GM23338 (cell line): ENCODE measurements around the gene PARP14. TPM values are rescaled to one million over a fixed set of nuclear protein-coding genes. Genes with fewer than 3 reads are reported as not detected.

Source experiments
- ATAC-seq: fragments of 200-7000 bp; cut with Tn5 transposase; 3 replicates; pipeline ENCODE4 v1.9.1; 2020
- DNase-seq: peaks from one replicate; pipeline ENCODE4 v3.0.0-alpha.2; 2015; ENCODE audit warnings: low spot score
- H2AFZ ChIP-seq: fragments of 200-600 bp; sonication (generic); 2 replicates; pipeline ENCODE4 v1.8.0; 2016; ENCODE audit warnings: antibody characterized with exemption, mild to moderate bottlenecking, moderate library complexity
- H3F3A ChIP-seq: fragments of 200-600 bp; sonication (generic); replicated peaks from 2 replicates; pipeline ENCODE4 v1.8.0; 2017; ENCODE audit warnings: antibody characterized with exemption, mixed run types, low read depth
- H3K27ac ChIP-seq: fragments of 200-600 bp; sonication (generic); 2 replicates; pipeline ENCODE4 v1.6.1; 2016; ENCODE audit warnings: low read depth
- H3K27me3 ChIP-seq: fragments of 200-600 bp; sonication (generic); 2 replicates; pipeline ENCODE4 v1.8.0; 2016; ENCODE audit warnings: mild to moderate bottlenecking, mixed run types, moderate library complexity; ENCODE audit not compliant: insufficient read depth
- H3K36me3 ChIP-seq: fragments of 200-600 bp; sonication (generic); 2 replicates; pipeline ENCODE4 v1.8.0; 2016; ENCODE audit warnings: mild to moderate bottlenecking; ENCODE audit not compliant: insufficient read depth
- H3K4me1 ChIP-seq: fragments of 200-600 bp; sonication (generic); 2 replicates; pipeline ENCODE4 v1.8.0; 2016; ENCODE audit warnings: mild to moderate bottlenecking, moderate library complexity; ENCODE audit not compliant: insufficient read depth
- H3K4me2 ChIP-seq: fragments of 200-600 bp; sonication (generic); 2 replicates; pipeline ENCODE4 v1.7.1; 2017; ENCODE audit warnings: mixed run types
- H3K4me3 ChIP-seq: fragments of 200-600 bp; sonication (generic); 2 replicates; pipeline ENCODE4 v1.6.1; 2016; ENCODE audit warnings: mixed run types
- H3K79me2 ChIP-seq: fragments of 200-600 bp; sonication (generic); replicated peaks from 2 replicates; pipeline ENCODE4 v1.8.0; 2017; ENCODE audit warnings: mild to moderate bottlenecking; ENCODE audit not compliant: insufficient read depth
- H3K9me2 ChIP-seq: fragments of 200-600 bp; sonication (generic); 2 replicates; pipeline ENCODE4 v1.8.0; 2017; ENCODE audit not compliant: insufficient read depth
- H4K20me1 ChIP-seq: fragments of 200-600 bp; sonication (generic); replicated peaks from 2 replicates; pipeline ENCODE4 v1.8.0; 2017; ENCODE audit warnings: mild to moderate bottlenecking; ENCODE audit not compliant: insufficient read depth
- H3K27ac Mint-ChIP-seq: 2 replicates; pipeline ENCODE4 v1.8.0; 2020; ENCODE audit warnings: inconsistent platforms, mild to moderate bottlenecking, moderate library complexity, mixed read lengths
- H3K27me3 Mint-ChIP-seq: 3 replicates; pipeline ENCODE4 v1.8.0; 2022; ENCODE audit warnings: low read depth, mild to moderate bottlenecking, moderate library complexity, mixed read lengths, inconsistent platforms; ENCODE audit not compliant: insufficient read depth, poor library complexity
- H3K36me3 Mint-ChIP-seq: 3 replicates; pipeline ENCODE4 v1.8.0; 2021; ENCODE audit warnings: low read depth, mild to moderate bottlenecking, inconsistent platforms, moderate library complexity, mixed read lengths
- H3K4me1 Mint-ChIP-seq: 3 replicates; pipeline ENCODE4 v1.8.0; 2020; ENCODE audit warnings: mild to moderate bottlenecking, inconsistent platforms, mixed read lengths
- H3K4me3 Mint-ChIP-seq: 3 replicates; pipeline ENCODE4 v1.8.0; 2021; ENCODE audit warnings: moderate library complexity, mild to moderate bottlenecking, inconsistent platforms, mixed read lengths
- H3K9me3 Mint-ChIP-seq: 3 replicates; pipeline ENCODE4 v1.8.0; 2020; ENCODE audit warnings: moderate library complexity, mild to moderate bottlenecking, inconsistent platforms, mixed read lengths
- CREB1 ChIP-seq: fragments of 250-450 bp; sonication (Bioruptor Pico); IDR thresholded peaks from 2 replicates; pipeline ENCODE4 v1.5.0; 2020; ENCODE audit warnings: low read depth, mild to moderate bottlenecking, moderate library complexity
- EZH2 ChIP-seq: fragments of 200-600 bp; sonication (generic); IDR thresholded peaks from one replicate; pipeline ENCODE4 v1.8.0; 2017; ENCODE audit warnings: antibody characterized with exemption, mild to moderate bottlenecking, low read depth; ENCODE audit not compliant: unreplicated experiment
- EZH2phosphoT487 ChIP-seq: fragments of 200-600 bp; sonication (generic); IDR thresholded peaks from one replicate; pipeline ENCODE4 v1.8.1; 2018; ENCODE audit warnings: antibody characterized with exemption; ENCODE audit not compliant: unreplicated experiment
- JUNB ChIP-seq: IDR thresholded peaks from one replicate; pipeline ENCODE4 v1.6.1; 2016; ENCODE audit warnings: antibody characterized with exemption; ENCODE audit not compliant: unreplicated experiment
- NANOG ChIP-seq: IDR thresholded peaks from 2 replicates; pipeline ENCODE4 v1.6.1; 2016; ENCODE audit warnings: antibody characterized with exemption, borderline replicate concordance
- POLR2AphosphoS5 ChIP-seq: IDR thresholded peaks from 2 replicates; pipeline ENCODE4 v1.6.1; 2016; ENCODE audit warnings: antibody characterized with exemption, low read depth
- STAT1 ChIP-seq: IDR thresholded peaks from one replicate; pipeline ENCODE4 v1.6.1; 2016; ENCODE audit warnings: antibody characterized with exemption; ENCODE audit not compliant: unreplicated experiment
- ZNF331 ChIP-seq: fragments of 250-450 bp; sonication (Bioruptor Pico); IDR thresholded peaks from 2 replicates; pipeline ENCODE4 v1.5.0; 2020; ENCODE audit warnings: low read depth, mild to moderate bottlenecking, moderate library complexity
- polyA plus RNA-seq: library from polyadenylated mRNA; unstranded; fragments of >200 nt; fragmentation: Nextera tagmentation; extraction: Ambion mirVana; gene quantifications from 2 replicates; pipeline ENCODE4 v1.2.1, GENCODE V29; 2016
- total RNA-seq: library from RNA; depleted of rRNA; stranded (reverse); fragments of >200 nt; shearing (Covaris generic); gene quantifications from 2 replicates; pipeline ENCODE4 v1.2.3, GENCODE V29; 2014
- TF ChIP-seq, protein P1 (sequence below): IDR thresholded peaks from 2 replicates; pipeline ENCODE4 v1.6.1; 2016; ENCODE audit warnings: antibody characterized with exemption
- TF ChIP-seq, protein P2 (sequence below): fragments of 250-450 bp; sonication (Bioruptor Pico); IDR thresholded peaks from 2 replicates; pipeline ENCODE4 v1.5.0; 2020; ENCODE audit warnings: mild to moderate bottlenecking, moderate library complexity
- TF ChIP-seq, protein P3 (sequence below): IDR thresholded peaks from one replicate; pipeline ENCODE4 v1.6.1; 2018; ENCODE audit warnings: antibody characterized with exemption; ENCODE audit not compliant: unreplicated experiment

PARP14 gene
- total and polyA plus RNA-seq, 2 experiments from 2014 or later = 7.8 to 26.0 TPM

GRCh38 chr3:122662505-122662904 lies 18.1 kb upstream of the PARP14 start:
- Histone ChIP-seq H3K4me2 (no peak overlapping the region), H3K4me3 (no peak overlapping the region), H3K4me1 (peaks cover 11% of the 10 kb centered on the region; the same call in 1 of the 2 replicates), H2AFZ (no peak overlapping the region), H3F3A (no peaks in the 10 kb centered on the region), H4K20me1 (no peaks in the 10 kb centered on the region), H3K27ac (no peak overlapping the region), H3K36me3 (no peaks in the 10 kb centered on the region), H3K9me2 (no peaks in the 10 kb centered on the region), H3K79me2 (no peaks in the 10 kb centered on the region), H3K27me3 (no peaks in the 10 kb centered on the region)
- Mint-ChIP-seq H3K36me3 (no peaks in the 10 kb centered on the region), H3K4me1 (peaks cover 5% of the 10 kb centered on the region; the same call in 1 of the 3 replicates), H3K4me3 (no peak overlapping the region), H3K27ac (no peak overlapping the region), H3K9me3 (0 out of 3 replicates have a peak, but pooled peaks cover under 1% of the 10 kb centered on the region), H3K27me3 (peaks cover 6% of the 10 kb centered on the region)
- TF ChIP-seq, protein P1, sequence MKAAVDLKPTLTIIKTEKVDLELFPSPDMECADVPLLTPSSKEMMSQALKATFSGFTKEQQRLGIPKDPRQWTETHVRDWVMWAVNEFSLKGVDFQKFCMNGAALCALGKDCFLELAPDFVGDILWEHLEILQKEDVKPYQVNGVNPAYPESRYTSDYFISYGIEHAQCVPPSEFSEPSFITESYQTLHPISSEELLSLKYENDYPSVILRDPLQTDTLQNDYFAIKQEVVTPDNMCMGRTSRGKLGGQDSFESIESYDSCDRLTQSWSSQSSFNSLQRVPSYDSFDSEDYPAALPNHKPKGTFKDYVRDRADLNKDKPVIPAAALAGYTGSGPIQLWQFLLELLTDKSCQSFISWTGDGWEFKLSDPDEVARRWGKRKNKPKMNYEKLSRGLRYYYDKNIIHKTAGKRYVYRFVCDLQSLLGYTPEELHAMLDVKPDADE = no peak
- TF ChIP-seq ZNF331 (CRISPR knock-in tag) = no peak
- no peak for TF ChIP-seq NANOG
- no peak for TF ChIP-seq POLR2AphosphoS5
- TF ChIP-seq, protein P2, sequence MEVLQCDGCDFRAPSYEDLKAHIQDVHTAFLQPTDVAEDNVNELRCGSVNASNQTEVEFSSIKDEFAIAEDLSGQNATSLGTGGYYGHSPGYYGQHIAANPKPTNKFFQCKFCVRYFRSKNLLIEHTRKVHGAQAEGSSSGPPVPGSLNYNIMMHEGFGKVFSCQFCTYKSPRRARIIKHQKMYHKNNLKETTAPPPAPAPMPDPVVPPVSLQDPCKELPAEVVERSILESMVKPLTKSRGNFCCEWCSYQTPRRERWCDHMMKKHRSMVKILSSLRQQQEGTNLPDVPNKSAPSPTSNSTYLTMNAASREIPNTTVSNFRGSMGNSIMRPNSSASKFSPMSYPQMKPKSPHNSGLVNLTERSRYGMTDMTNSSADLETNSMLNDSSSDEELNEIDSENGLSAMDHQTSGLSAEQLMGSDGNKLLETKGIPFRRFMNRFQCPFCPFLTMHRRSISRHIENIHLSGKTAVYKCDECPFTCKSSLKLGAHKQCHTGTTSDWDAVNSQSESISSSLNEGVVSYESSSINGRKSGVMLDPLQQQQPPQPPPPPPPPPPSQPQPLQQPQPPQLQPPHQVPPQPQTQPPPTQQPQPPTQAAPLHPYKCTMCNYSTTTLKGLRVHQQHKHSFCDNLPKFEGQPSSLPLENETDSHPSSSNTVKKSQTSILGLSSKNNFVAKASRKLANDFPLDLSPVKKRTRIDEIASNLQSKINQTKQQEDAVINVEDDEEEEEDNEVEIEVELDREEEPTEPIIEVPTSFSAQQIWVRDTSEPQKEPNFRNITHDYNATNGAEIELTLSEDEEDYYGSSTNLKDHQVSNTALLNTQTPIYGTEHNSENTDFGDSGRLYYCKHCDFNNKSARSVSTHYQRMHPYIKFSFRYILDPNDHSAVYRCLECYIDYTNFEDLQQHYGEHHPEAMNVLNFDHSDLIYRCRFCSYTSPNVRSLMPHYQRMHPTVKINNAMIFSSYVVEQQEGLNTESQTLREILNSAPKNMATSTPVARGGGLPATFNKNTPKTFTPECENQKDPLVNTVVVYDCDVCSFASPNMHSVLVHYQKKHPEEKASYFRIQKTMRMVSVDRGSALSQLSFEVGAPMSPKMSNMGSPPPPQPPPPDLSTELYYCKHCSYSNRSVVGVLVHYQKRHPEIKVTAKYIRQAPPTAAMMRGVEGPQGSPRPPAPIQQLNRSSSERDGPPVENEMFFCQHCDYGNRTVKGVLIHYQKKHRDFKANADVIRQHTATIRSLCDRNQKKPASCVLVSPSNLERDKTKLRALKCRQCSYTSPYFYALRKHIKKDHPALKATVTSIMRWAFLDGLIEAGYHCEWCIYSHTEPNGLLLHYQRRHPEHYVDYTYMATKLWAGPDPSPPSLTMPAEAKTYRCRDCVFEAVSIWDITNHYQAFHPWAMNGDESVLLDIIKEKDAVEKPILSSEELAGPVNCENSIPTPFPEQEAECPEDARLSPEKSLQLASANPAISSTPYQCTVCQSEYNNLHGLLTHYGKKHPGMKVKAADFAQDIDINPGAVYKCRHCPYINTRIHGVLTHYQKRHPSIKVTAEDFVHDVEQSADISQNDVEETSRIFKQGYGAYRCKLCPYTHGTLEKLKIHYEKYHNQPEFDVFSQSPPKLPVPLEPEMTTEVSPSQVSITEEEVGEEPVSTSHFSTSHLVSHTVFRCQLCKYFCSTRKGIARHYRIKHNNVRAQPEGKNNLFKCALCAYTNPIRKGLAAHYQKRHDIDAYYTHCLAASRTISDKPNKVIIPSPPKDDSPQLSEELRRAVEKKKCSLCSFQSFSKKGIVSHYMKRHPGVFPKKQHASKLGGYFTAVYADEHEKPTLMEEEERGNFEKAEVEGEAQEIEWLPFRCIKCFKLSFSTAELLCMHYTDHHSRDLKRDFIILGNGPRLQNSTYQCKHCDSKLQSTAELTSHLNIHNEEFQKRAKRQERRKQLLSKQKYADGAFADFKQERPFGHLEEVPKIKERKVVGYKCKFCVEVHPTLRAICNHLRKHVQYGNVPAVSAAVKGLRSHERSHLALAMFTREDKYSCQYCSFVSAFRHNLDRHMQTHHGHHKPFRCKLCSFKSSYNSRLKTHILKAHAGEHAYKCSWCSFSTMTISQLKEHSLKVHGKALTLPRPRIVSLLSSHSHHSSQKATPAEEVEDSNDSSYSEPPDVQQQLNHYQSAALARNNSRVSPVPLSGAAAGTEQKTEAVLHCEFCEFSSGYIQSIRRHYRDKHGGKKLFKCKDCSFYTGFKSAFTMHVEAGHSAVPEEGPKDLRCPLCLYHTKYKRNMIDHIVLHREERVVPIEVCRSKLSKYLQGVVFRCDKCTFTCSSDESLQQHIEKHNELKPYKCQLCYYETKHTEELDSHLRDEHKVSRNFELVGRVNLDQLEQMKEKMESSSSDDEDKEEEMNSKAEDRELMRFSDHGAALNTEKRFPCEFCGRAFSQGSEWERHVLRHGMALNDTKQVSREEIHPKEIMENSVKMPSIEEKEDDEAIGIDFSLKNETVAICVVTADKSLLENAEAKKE (CRISPR knock-in tag) = no peak
- no peak for TF ChIP-seq JUNB
- no peak for TF ChIP-seq EZH2phosphoT487
- TF ChIP-seq EZH2 = no peak
- TF ChIP-seq STAT1 = no peak
- TF ChIP-seq, protein P3, sequence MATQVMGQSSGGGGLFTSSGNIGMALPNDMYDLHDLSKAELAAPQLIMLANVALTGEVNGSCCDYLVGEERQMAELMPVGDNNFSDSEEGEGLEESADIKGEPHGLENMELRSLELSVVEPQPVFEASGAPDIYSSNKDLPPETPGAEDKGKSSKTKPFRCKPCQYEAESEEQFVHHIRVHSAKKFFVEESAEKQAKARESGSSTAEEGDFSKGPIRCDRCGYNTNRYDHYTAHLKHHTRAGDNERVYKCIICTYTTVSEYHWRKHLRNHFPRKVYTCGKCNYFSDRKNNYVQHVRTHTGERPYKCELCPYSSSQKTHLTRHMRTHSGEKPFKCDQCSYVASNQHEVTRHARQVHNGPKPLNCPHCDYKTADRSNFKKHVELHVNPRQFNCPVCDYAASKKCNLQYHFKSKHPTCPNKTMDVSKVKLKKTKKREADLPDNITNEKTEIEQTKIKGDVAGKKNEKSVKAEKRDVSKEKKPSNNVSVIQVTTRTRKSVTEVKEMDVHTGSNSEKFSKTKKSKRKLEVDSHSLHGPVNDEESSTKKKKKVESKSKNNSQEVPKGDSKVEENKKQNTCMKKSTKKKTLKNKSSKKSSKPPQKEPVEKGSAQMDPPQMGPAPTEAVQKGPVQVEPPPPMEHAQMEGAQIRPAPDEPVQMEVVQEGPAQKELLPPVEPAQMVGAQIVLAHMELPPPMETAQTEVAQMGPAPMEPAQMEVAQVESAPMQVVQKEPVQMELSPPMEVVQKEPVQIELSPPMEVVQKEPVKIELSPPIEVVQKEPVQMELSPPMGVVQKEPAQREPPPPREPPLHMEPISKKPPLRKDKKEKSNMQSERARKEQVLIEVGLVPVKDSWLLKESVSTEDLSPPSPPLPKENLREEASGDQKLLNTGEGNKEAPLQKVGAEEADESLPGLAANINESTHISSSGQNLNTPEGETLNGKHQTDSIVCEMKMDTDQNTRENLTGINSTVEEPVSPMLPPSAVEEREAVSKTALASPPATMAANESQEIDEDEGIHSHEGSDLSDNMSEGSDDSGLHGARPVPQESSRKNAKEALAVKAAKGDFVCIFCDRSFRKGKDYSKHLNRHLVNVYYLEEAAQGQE = no peak
- no peak for TF ChIP-seq CREB1
- ATAC-seq (no peak), DNase-seq (no peak)
